ENCODE data around the gene MAD1L1.

GRCh38 chr7:1936006-1936310 is 296.8 kb downstream of the MAD1L1 start:
- no peak for TF ChIP-seq CTCF (IDR thresholded peaks at IDR 0.05)
- no peak for TF ChIP-seq POLR2A (IDR thresholded peaks at IDR 0.05)
- no peak for TF ChIP-seq EP300 (IDR thresholded peaks at IDR 0.05)
